GM12874 (cell line): ENCODE measurements around the gene ATF7.

Source experiments
- CTCF ChIP-seq: IDR thresholded peaks from 2 replicates; pipeline ENCODE4 v1.5.1; 2011; ENCODE audit warnings: low read depth, mild to moderate bottlenecking, control low read depth, low read length, moderate library complexity; ENCODE audit not compliant: insufficient read depth

ATF7 gene

GRCh38 chr12:53500142-53500775 lies 125.9 kb downstream of the ATF7 start:
- no peak for TF ChIP-seq CTCF

- TF ChIP-seq CTCF, result no peak; the same call in 1 of the 2 replicates
Observed at GRCh38 chr12:53499266-53500141, 126.7 kb downstream of the ATF7 start, which contains the start of gene MAP3K12. Gene MAP3K12 (minus strand): TSS chr12:53499458. CDS start chr12:53487391, 12,067 bp downstream.

- TF ChIP-seq CTCF, result no peak
Observed at GRCh38 chr12:53498235-53498630, 127.9 kb downstream of the ATF7 start.

- TF ChIP-seq CTCF, result no peak
Observed at GRCh38 chr12:53497461-53497860, 128.7 kb downstream of the ATF7 start.

GRCh38 chr12:53496752-53497032 lies 129.5 kb downstream of the ATF7 start:
- TF ChIP-seq CTCF, result no peak

GRCh38 chr12:53495903-53496751 lies 130.1 kb downstream of the ATF7 start:
- TF ChIP-seq CTCF, result no peak
